DND-41 (cell line): ENCODE data around the gene WLS.

Source experiments
- ATAC-seq: fragments of 200-7000 bp; cut with Tn5 transposase; 3 replicates; pipeline ENCODE4 v1.9.1; 2021; ENCODE audit warnings: low read depth; ENCODE audit not compliant: insufficient read depth
- DNase-seq: peaks from one replicate; pipeline ENCODE4 v3.0.0-alpha.2; 2020
- H2AFZ ChIP-seq: 2 replicates; pipeline ENCODE4 v1.6.0; 2012; ENCODE audit warnings: low read depth, low read length
- H3K27ac ChIP-seq: 2 replicates; pipeline ENCODE4 v1.5.1; 2012; ENCODE audit warnings: low read length, inconsistent platforms
- H3K27me3 ChIP-seq: fragments of 200-600 bp; sonication (generic); 2 replicates; pipeline ENCODE4 v1.6.0; 2012; ENCODE audit warnings: low read length, mild to moderate bottlenecking, inconsistent platforms; ENCODE audit not compliant: insufficient read depth, poor library complexity
- H3K36me3 ChIP-seq: 2 replicates; pipeline ENCODE4 v1.5.1; 2012; ENCODE audit warnings: low read length, inconsistent platforms; ENCODE audit not compliant: insufficient read depth
- H3K4me1 ChIP-seq: 2 replicates; pipeline ENCODE4 v1.5.1; 2012; ENCODE audit warnings: mild to moderate bottlenecking, low read length; ENCODE audit not compliant: insufficient read depth
- H3K4me2 ChIP-seq: 2 replicates; pipeline ENCODE4 v1.6.0; 2012; ENCODE audit warnings: mild to moderate bottlenecking, moderate library complexity, low read length, inconsistent platforms; ENCODE audit not compliant: insufficient read depth
- H3K4me3 ChIP-seq, 2 experiments: fragments of 200-600 bp in 1 of 2; shearing (Covaris generic) in 1 of 2; 2 replicates each; pipeline ENCODE4 v1.5.1; 2012 to 2016; ENCODE audit warnings: inconsistent platforms in 2 of 2, low read length in 2 of 2, mild to moderate bottlenecking in 2 of 2, low read depth in 1 of 2, moderate library complexity in 1 of 2
- H3K79me2 ChIP-seq: 2 replicates; pipeline ENCODE4 v1.6.0; 2012; ENCODE audit warnings: low read length, inconsistent platforms; ENCODE audit not compliant: insufficient read depth
- H3K9ac ChIP-seq: 2 replicates; pipeline ENCODE4 v1.6.0; 2012; ENCODE audit warnings: low read depth, mild to moderate bottlenecking, inconsistent platforms, low read length, moderate library complexity
- H3K9me3 ChIP-seq: 2 replicates; pipeline ENCODE4 v1.5.1; 2012; ENCODE audit warnings: low read length, moderate library complexity, mild to moderate bottlenecking, inconsistent platforms; ENCODE audit not compliant: insufficient read depth, severe bottlenecking
- H4K20me1 ChIP-seq: 2 replicates; pipeline ENCODE4 v1.6.0; 2012; ENCODE audit warnings: low read length; ENCODE audit not compliant: insufficient read depth
- EZH2 ChIP-seq: IDR thresholded peaks from 3 replicates; pipeline ENCODE4 v1.6.1; 2012; ENCODE audit warnings: borderline replicate concordance, low read depth, mild to moderate bottlenecking, moderate library complexity, low read length, inconsistent platforms; ENCODE audit not compliant: severe bottlenecking
- TF ChIP-seq, protein P1 (sequence below): IDR thresholded peaks from 2 replicates; pipeline ENCODE4 v1.5.1; 2012; ENCODE audit warnings: borderline replicate concordance, low read length, moderate library complexity, mild to moderate bottlenecking; ENCODE audit not compliant: poor library complexity, severe bottlenecking; ENCODE audit errors: extremely low read depth

Gene WLS

GRCh38 chr1:68121536-68121935, 110.8 kb downstream of the WLS start:
- Histone ChIP-seq H3K4me3 (no peak overlapping the region), H4K20me1 (no peaks in the 10 kb centered on the region), H3K9me3 (no peaks in the 10 kb centered on the region), H3K36me3 (no peaks in the 10 kb centered on the region), H3K9ac (no peak overlapping the region), H3K27ac (no peak overlapping the region), H2AFZ (no peak overlapping the region), H3K79me2 (no peaks in the 10 kb centered on the region), H3K4me1 (0 out of 2 replicates have a peak, but pooled peaks cover 4% of the 10 kb centered on the region), H3K4me2 (no peak overlapping the region), H3K27me3 (no peaks in the 10 kb centered on the region)
- TF ChIP-seq, protein P1, sequence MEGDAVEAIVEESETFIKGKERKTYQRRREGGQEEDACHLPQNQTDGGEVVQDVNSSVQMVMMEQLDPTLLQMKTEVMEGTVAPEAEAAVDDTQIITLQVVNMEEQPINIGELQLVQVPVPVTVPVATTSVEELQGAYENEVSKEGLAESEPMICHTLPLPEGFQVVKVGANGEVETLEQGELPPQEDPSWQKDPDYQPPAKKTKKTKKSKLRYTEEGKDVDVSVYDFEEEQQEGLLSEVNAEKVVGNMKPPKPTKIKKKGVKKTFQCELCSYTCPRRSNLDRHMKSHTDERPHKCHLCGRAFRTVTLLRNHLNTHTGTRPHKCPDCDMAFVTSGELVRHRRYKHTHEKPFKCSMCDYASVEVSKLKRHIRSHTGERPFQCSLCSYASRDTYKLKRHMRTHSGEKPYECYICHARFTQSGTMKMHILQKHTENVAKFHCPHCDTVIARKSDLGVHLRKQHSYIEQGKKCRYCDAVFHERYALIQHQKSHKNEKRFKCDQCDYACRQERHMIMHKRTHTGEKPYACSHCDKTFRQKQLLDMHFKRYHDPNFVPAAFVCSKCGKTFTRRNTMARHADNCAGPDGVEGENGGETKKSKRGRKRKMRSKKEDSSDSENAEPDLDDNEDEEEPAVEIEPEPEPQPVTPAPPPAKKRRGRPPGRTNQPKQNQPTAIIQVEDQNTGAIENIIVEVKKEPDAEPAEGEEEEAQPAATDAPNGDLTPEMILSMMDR, result no peak
- no peak for TF ChIP-seq EZH2
- DNase-seq, result no peak
- ATAC-seq, result no peak

- TF ChIP-seq, protein P1, result peak; percentile 84
- TF ChIP-seq EZH2, result no peak
- no peaks in the 10 kb centered on the region for H4K20me1 ChIP-seq
- no peak overlapping the region for H3K4me3 ChIP-seq
- peak; percentile 45 for DNase-seq
- H3K4me1 ChIP-seq, result 0 out of 2 replicates have a peak, but pooled peaks cover 4% of the 10 kb centered on the region
- no peaks in the 10 kb centered on the region for H3K9me3 ChIP-seq
- no peaks in the 10 kb centered on the region for H3K36me3 ChIP-seq
- H3K79me2 ChIP-seq, result no peaks in the 10 kb centered on the region
- peak; percentile 66; the same call in 2 of the 3 replicates for ATAC-seq
- H3K27ac ChIP-seq, result no peak overlapping the region
- H3K4me2 ChIP-seq, result no peak overlapping the region
- no peaks in the 10 kb centered on the region for H3K27me3 ChIP-seq
- H2AFZ ChIP-seq, result no peak overlapping the region
- H3K9ac ChIP-seq, result no peak overlapping the region
Observed at GRCh38 chr1:68120136-68120791, 112.1 kb downstream of the WLS start.

DNA sequence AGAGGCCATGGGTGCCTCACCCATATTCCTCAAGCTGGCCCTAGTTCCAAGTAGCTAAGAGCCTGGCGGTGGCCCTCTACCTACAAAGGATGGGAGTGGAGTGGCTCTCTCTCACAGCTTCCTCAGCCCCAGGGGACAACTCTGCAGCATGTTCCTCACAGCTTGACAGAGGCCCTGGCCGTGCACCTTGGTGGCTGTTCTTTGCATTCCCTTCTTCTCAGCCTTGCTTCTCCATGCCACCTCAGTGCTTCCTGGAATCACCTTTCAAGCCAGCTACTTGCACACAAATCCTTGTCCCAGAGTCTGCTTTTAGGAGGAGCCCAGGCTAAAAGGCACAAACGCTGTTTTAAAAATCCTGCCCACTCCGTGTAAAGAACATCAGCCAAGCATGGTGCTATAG, 112.9 kb downstream of the WLS start:
- TF ChIP-seq, protein P1, result no peak
- TF ChIP-seq EZH2, result no peak
- Histone ChIP-seq H3K9ac (no peak overlapping the region), H3K27ac (no peak overlapping the region), H3K79me2 (no peaks in the 10 kb centered on the region), H3K4me2 (no peak overlapping the region), H3K27me3 (no peaks in the 10 kb centered on the region), H3K9me3 (no peaks in the 10 kb centered on the region), H3K4me1 (0 out of 2 replicates have a peak, but pooled peaks cover 4% of the 10 kb centered on the region), H3K36me3 (no peaks in the 10 kb centered on the region), H2AFZ (no peak overlapping the region), H3K4me3 (no peak overlapping the region), H4K20me1 (no peaks in the 10 kb centered on the region)
- DNase-seq, result no peak
- ATAC-seq, result no peak
